ENCODE data around the gene DNAJC6. TPM values are rescaled to one million over a fixed set of nuclear protein-coding genes. Genes with fewer than 3 reads are reported as not detected.

The DNAJC6 gene
- total RNA-seq, 1 donor from 2014 or later, result 0.67 TPM

- CTCF ChIA-PET, result no interaction called here
- no peak for DNase-seq
- Mint-ChIP-seq H3K27me3 (peaks cover 36% of the 10 kb centered on the region), H3K27ac (no peak overlapping the region), H3K4me3 (no peak overlapping the region), H3K36me3 (ENCODE audit: low read depth) (no peaks in the 10 kb centered on the region), H3K9me3 (no peaks in the 10 kb centered on the region), H3K4me1 (peaks cover 3% of the 10 kb centered on the region)
- TF ChIP-seq, protein P1, sequence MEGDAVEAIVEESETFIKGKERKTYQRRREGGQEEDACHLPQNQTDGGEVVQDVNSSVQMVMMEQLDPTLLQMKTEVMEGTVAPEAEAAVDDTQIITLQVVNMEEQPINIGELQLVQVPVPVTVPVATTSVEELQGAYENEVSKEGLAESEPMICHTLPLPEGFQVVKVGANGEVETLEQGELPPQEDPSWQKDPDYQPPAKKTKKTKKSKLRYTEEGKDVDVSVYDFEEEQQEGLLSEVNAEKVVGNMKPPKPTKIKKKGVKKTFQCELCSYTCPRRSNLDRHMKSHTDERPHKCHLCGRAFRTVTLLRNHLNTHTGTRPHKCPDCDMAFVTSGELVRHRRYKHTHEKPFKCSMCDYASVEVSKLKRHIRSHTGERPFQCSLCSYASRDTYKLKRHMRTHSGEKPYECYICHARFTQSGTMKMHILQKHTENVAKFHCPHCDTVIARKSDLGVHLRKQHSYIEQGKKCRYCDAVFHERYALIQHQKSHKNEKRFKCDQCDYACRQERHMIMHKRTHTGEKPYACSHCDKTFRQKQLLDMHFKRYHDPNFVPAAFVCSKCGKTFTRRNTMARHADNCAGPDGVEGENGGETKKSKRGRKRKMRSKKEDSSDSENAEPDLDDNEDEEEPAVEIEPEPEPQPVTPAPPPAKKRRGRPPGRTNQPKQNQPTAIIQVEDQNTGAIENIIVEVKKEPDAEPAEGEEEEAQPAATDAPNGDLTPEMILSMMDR (IDR thresholded peaks at IDR 0.05), result no peak
- POLR2A ChIA-PET, result no interaction called here
- intact Hi-C loops (cut with micrococcal nuclease), result no loop called here
- no peak for ATAC-seq (ENCODE audit: low read depth)
Observed at GRCh38 chr1:65311760-65312159, 2.4 kb downstream of the DNAJC6 start.

DNA sequence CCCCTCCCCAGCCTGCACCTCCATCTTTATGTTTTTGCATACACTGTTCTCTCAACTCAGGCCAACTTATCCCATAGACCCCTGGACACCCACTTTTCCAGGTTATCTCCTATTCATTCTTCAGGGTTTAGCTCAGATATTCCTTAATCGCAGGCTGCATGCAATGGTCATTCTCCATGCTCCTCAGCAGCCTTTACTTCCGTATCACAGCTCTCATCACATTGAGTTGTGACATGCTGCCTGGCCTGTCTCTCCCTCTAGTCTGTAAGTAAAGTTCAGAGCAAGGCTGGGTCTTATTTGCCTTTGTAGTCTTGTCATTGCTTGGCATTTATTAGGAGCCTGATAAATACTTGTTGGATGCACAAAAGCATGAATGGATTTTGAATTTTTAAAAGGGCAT, 6.9 kb downstream of the DNAJC6 start:
- Mint-ChIP-seq H3K36me3 (ENCODE audit: low read depth) (no peaks in the 10 kb centered on the region), H3K27ac (no peak overlapping the region), H3K4me1 (no peaks in the 10 kb centered on the region), H3K27me3 (peaks cover 13% of the 10 kb centered on the region), H3K4me3 (no peak overlapping the region), H3K9me3 (peaks cover 8% of the 10 kb centered on the region)
- no peak for DNase-seq
- POLR2A ChIA-PET, result no interaction called here
- no peak for ATAC-seq (ENCODE audit: low read depth)
- TF ChIP-seq, protein P1 (IDR thresholded peaks at IDR 0.05), result no peak
- intact Hi-C loops (cut with micrococcal nuclease), result no loop called here
- CTCF ChIA-PET, result no interaction called here

GRCh38 chr1:65317866-65318653, 8.7 kb downstream of the DNAJC6 start:
- peaks cover 2% of the 10 kb centered on the region for H3K27me3 Mint-ChIP-seq

GRCh38 chr1:65319141-65319540, 9.8 kb downstream of the DNAJC6 start:
- ATAC-seq (ENCODE audit: low read depth) (no peak), DNase-seq (no peak)
- Mint-ChIP-seq H3K36me3 (ENCODE audit: low read depth) (no peaks in the 10 kb centered on the region), H3K27me3 (peaks cover 2% of the 10 kb centered on the region), H3K4me1 (no peaks in the 10 kb centered on the region), H3K4me3 (no peak overlapping the region), H3K9me3 (peaks cover 12% of the 10 kb centered on the region), H3K27ac (no peak overlapping the region)
- TF ChIP-seq, protein P1 (IDR thresholded peaks at IDR 0.05), result no peak
- CTCF ChIA-PET, result no interaction called here
- POLR2A ChIA-PET, result no interaction called here
- intact Hi-C loops (cut with micrococcal nuclease), result no loop called here

More at GRCh38 chr1:65317866-65318653, 8.7 kb downstream of the DNAJC6 start:
- POLR2A ChIA-PET, result no interaction called here
- Mint-ChIP-seq H3K36me3 (ENCODE audit: low read depth) (no peaks in the 10 kb centered on the region), H3K4me1 (no peaks in the 10 kb centered on the region), H3K27ac (no peak overlapping the region), H3K9me3 (peaks cover 9% of the 10 kb centered on the region), H3K4me3 (no peak overlapping the region)
- intact Hi-C loops (cut with micrococcal nuclease), result no loop called here
- TF ChIP-seq, protein P1 (IDR thresholded peaks at IDR 0.05), result no peak
- ATAC-seq (ENCODE audit: low read depth), result no peak
- CTCF ChIA-PET, result no interaction called here
- DNase-seq, result no peak

- POLR2A ChIA-PET, result no interaction called here
- TF ChIP-seq, protein P1 (IDR thresholded peaks at IDR 0.05), result no peak
- Mint-ChIP-seq H3K36me3 (ENCODE audit: low read depth) (no peaks in the 10 kb centered on the region), H3K27ac (no peak overlapping the region), H3K4me1 (no peaks in the 10 kb centered on the region), H3K27me3 (peaks cover 2% of the 10 kb centered on the region), H3K4me3 (no peak overlapping the region), H3K9me3 (peaks cover 12% of the 10 kb centered on the region)
- DNase-seq (no peak), ATAC-seq (ENCODE audit: low read depth) (no peak)
- intact Hi-C loops (cut with micrococcal nuclease), result no loop called here
- CTCF ChIA-PET, result no interaction called here
Observed at GRCh38 chr1:65319754-65320153, 10.4 kb downstream of the DNAJC6 start.

Data from activated B cell treated with CpG ODN at 0.5 μM for 24 hours (primary cell).